HG03039 (cell line): Measurements from ENCODE around the gene BTNL2.
"Not testable (repeated sequence)": the region's sequence is repeated elsewhere in the genome, so short reads cannot be mapped to it uniquely, and the experiment has no call there.

Experiments
- ATAC-seq: cut with Tn5 transposase; IDR thresholded peaks from one replicate; pipeline ENCODE4 v1.9.1; 2021; ENCODE audit warnings: mild to moderate bottlenecking, moderate library complexity; ENCODE audit not compliant: unreplicated experiment

Gene BTNL2

DNA sequence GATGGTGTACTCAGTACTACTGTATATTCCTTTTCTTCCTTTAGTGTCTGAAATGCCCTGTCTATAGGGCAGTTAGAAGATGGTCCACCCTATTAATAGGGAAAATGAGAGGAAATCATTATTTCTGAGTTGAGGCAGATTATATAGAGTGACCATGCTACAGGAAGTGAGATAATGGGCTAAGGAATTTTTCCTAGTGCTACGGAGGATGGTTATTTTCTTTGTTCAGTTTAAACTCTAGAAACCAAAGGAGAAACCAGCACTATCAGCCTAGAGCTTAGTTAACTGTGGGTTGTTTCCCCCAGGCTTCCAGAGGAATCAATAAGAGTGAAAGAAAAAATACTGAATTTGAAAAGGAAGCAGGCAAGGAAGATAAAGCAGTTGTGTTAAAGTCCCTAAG, 35.8 kb downstream of the BTNL2 start:
- no peak for ATAC-seq

GRCh38 chr6:32370505-32370904, 36.5 kb downstream of the BTNL2 start:
- ATAC-seq = no peak

- no peak for ATAC-seq
Observed at GRCh38 chr6:32369660-32370059, 37.3 kb downstream of the BTNL2 start.

GRCh38 chr6:32367644-32368043, 39.3 kb downstream of the BTNL2 start:
- no peak for ATAC-seq

DNA sequence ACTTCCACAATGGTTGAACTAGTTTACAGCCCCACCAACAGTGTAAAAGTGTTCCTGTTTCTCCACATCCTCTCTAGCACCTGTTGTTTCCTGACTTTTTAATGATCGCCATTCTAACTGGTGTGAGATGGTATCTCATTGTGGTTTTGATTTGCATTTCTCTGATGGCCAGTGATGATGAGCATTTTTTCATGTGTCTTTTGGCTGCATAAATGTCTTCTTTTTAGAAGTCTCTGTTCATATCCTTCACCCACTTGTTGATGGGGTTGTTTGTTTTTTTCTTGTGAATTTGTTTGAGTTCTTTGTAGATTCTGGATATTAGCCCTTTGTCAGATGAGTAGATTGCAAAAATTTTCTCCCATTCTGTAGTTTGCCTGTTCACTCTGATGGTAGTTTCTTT, 47.8 kb downstream of the BTNL2 start:
- ATAC-seq = not testable (repeated sequence)

DNA sequence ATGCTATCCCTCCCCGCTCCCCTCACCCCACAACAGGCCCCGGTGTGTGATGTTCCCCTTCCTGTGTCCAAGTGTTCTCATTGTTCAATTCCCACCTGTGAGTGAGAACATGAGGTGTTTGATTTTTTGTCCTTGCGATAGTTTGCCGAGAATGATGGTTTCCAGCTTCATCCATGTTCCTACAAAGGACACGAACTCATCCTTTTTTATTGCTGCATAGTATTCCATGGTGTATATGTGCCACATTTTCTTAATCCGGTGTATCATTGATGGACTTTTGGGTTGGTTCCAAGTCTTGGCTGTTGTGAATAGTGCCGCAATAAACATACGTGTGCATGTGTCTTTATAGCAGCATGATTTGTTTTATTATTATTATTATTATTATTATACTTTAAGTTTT, 48.4 kb downstream of the BTNL2 start:
- ATAC-seq = not testable (repeated sequence)

- no peak for ATAC-seq
Observed at GRCh38 chr6:32355018-32355417, 52.0 kb downstream of the BTNL2 start.

- no peak for ATAC-seq
Observed at GRCh38 chr6:32353348-32353747, 53.6 kb downstream of the BTNL2 start.
